AG09319 (cell line): ENCODE measurements around the gene CTSD.

ENCODE experiments used
- DNase-seq: peaks from one replicate; pipeline ENCODE4 v3.0.0-alpha.2; 2010; ENCODE audit warnings: low read depth; ENCODE audit errors: extremely low read depth
- TF ChIP-seq, protein P1 (sequence below): IDR thresholded peaks from 2 replicates; pipeline ENCODE4 v1.5.1; 2011; ENCODE audit warnings: low read depth, mild to moderate bottlenecking, inconsistent platforms, low read length, moderate library complexity

Gene CTSD

DNA sequence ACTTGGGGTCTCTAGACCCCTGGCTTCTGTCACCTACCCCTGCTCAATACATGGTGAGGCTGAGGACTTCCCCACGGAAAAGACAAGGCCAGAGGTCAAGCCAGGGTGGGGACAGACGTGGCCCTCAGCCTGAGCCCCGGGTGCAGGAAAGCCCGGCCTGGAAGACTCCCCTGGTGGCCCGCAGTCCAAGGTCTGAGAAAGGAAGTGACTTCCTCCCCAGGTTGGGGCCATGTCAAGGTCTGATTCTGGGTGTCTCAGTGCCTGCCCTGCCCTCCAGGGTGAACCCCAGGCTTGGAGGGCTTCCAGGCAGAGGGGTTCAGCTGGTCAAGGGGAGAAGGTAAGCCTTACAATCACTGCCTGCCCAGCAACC, 3.9 kb downstream of the CTSD start:
- TF ChIP-seq, protein P1, sequence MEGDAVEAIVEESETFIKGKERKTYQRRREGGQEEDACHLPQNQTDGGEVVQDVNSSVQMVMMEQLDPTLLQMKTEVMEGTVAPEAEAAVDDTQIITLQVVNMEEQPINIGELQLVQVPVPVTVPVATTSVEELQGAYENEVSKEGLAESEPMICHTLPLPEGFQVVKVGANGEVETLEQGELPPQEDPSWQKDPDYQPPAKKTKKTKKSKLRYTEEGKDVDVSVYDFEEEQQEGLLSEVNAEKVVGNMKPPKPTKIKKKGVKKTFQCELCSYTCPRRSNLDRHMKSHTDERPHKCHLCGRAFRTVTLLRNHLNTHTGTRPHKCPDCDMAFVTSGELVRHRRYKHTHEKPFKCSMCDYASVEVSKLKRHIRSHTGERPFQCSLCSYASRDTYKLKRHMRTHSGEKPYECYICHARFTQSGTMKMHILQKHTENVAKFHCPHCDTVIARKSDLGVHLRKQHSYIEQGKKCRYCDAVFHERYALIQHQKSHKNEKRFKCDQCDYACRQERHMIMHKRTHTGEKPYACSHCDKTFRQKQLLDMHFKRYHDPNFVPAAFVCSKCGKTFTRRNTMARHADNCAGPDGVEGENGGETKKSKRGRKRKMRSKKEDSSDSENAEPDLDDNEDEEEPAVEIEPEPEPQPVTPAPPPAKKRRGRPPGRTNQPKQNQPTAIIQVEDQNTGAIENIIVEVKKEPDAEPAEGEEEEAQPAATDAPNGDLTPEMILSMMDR: no peak
- no peak for DNase-seq

DNA sequence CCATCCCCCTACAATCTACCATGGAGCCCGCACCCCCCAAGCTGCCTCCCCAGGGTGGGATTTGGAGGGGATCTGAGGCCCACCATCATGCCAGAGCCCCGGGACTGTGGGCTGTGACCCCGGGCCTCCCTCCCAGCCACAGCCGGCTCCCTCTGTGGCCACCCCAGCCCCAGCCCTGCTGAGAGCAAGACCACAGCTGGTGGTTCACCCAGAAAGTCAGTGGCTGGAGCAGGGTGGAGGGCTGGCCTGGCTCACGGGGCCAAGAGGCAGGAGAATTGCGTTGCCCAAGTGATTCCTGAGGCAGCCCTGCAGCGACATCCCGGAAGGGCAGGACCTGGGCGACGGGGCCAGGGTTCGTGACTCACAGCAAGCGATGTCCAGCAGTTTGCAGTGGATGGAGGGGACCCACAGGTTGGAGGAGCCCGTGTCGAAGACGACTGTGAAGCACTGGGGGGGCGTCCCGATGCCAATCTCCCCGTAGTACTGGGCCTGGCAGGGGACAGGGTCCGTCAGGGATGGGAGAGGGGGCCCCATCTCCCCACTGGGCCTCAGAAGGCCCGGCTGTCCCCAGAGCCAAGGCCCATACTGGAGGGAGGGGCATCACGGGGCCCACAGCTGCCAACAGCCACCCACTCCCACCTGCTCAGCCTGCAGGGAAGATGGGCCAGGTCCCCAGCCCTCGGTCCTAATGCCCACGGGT, 4.4 kb downstream of the CTSD start:
- no peak for DNase-seq
- TF ChIP-seq, protein P1: no peak

DNA sequence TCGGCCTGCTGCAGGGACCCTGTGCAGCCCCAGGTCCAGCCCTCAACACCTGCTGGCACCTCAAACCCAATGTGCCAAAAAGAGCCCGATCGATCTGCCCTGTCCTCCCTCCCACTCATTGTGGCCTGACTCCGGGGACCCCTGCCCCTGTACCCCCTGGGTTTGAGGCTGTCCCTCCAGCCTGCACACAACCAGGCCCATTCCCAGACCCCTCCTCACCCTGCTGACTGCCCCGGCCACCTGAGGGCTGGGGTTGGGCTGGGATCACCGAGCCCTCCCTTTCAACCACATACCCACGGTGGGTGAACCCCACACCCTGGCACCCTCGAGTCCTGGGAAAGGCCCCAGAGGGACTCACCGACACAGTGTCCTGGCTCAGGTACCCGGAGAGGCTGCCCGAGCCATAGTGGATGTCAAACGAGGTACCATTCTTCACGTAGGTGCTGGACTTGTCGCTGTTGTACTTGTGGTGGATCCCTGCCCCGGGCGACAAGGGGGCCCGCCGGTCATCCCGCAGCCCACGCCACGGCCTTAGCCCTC, 5.0 kb downstream of the CTSD start:
- no peak for DNase-seq
- TF ChIP-seq, protein P1: no peak

DNA sequence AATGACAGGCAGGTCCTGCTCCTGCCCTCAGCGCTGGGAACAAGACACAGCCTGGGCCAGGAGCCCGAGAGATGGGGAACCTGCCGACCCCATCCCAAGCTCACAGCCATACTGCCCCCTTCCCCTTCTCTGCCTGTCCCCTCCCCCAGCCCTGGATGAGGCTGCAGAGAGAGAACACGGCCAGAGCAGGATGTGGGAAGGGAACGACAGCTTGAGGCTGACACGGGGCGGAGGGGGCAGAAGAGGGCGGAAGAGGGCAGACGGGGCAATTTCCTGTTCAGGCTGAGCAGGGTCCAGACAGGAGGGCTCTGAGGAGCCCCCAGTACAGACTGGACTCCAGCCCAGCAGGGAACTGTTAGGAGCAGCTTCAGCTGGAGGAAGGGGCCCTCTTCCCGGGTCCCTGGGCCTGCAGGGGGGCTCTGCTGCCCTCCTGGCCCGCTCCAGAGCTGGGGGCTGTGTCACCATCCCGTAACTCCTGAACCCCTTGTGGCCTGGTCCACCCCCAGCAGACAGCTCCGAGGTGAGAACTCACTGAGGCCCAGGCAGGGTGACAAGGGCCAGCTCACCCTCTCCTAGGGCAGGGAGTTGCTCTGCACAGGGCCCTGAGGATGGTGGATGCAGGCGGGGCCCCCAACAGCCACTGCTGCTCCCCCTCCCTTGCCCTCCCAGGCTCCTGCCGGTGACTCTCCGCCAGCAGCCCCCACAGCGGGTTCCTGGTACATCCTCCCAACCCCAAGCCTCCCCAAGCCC, 5.7 kb downstream of the CTSD start:
- TF ChIP-seq, protein P1: no peak
- no peak for DNase-seq

DNA sequence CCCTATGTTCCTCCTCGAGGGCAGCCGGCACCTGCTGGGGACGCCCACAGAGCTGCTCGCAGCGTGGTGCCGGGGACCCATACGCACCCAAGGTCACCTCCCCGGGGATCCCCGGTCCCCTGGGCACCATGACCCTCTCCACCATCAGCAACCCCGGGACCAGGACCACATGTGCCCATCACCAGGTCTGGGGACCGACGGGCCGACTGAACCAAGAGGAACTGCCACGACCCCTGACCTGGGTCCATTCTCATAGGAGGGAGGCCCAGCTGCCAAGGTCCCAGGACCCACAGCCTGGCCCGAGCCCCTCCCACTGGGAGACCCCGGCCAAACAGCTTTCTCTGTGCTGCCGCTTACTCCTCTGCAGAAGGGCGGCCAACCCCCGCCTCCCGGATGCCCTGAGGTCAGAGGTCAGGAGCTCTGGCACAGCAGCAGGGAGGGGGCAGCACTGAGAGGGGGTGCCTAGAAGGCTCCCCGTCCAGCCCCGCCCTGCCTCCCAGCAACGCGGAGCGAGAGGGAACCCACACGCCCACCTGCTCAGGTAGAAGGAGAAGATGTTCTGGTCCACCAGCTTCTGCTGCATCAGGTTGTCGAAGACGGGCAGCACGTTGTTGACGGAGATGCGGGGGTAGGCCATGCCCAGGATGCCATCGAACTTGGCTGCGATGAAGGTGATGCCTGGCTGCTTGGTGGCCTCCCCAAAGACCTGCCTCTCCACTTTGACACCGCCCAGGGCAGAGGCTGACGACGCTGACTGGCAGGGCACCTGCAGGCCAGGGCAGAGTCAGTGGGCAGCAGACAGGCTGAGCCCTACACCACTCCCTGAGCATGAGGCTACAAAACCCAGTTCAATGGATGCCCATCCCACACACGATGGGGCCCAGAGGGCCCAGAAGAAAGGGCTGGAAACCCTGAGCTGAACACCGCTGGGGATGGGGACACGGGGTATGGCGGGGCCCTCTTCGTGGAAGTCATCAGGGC, 6.6 kb downstream of the CTSD start:
- TF ChIP-seq, protein P1: no peak

DNA sequence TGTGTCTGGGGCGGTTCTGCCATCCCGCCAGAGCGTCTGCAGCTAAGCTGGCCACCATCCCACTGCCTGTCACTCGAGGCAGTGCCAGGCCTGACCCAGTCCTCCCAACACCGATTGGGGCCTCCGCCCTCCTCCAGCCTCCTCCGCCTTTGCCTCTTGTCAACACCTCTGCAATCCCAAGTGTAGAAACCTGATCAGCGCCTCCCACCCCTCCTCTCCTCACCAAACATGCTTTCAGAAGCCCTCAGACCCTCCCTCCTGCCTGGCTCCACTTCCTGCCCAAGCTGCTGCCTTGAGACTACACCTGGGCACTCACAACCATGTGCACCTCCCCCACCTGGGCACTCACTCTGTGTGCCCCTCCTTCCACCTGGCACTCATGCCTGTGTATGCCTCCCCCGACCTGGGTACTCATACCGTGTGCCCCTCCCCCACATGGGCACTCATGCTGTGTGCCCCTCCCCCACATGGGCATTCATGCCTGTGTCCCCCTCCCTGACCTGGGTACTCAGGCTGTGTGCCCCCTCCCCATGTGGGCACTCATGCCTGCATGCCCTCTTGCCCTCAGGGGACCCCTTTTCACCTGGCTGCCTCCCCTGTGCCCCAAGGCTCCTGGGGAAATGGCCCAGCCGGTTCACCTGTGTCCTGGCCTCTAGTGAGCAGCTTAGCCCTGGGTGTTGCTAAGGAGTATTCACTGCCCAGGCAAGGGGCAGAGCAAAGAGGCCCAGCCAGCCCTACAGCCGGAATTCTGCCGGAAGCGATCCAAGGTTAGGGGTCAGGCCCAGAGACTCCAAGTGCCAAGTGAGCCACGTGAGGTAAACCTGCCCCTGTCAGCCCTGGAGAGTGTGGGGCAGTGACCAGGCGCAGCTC, 7.8 kb downstream of the CTSD start:
- TF ChIP-seq, protein P1: no peak

More for the DNA sequence above, 6.6 kb downstream of the CTSD start:
- DNase-seq: no peak

More for the DNA sequence above, 7.8 kb downstream of the CTSD start:
- DNase-seq: no peak
